NCI-H1694 (cell line): ENCODE results near the gene ASXL1.
"Not testable (repeated sequence)": the region's sequence is repeated elsewhere in the genome, so short reads cannot be mapped to it uniquely, and the experiment has no call there.

Experiments
- DNase-seq: peaks from one replicate; lab custom pipeline; 2025; lab: John Stamatoyannopoulos, UW

Gene ASXL1

GRCh38 chr20:32465901-32466675 is 108.0 kb downstream of the ASXL1 start:
- DNase-seq = not testable (repeated sequence)

DNA sequence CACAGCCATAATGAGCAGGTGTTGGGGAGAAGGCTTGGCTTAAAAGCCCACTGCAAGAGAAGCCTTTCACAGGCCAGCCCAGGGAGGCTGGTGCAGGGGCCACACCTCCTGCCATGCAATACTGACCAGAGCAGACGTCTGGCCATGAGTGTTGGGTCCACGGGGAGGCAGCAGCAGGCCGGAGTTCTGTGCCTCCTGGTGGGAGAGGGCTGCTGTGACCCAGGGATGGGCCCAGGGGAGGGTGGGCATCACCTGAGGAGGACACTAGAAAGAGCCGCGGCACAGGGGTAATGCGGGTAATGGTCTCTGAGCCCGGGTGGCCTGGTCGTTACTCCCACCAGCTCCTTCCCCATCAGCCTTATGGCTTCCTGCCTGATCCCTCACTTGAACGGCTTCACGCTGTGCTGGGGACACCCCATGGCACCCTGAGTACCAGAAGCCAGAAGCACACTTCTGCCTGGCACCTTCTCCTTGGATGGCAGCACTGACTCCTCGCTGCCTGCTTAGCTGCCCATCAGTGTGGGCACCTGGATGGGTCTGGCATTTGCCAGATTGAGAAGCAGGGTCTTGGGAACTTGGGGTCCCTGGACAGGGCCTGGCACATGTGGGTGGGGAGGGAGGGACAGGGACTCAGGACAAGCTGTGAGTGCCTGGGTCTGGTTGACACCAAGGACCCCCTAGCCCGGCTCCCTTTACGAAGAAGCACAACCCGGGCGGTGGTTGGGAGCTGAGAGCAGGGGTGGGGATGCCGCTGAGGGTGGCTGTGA is 108.8 kb downstream of the ASXL1 start:
- no peak for DNase-seq

GRCh38 chr20:32467506-32468312 is 109.6 kb downstream of the ASXL1 start:
- DNase-seq = no peak

DNA sequence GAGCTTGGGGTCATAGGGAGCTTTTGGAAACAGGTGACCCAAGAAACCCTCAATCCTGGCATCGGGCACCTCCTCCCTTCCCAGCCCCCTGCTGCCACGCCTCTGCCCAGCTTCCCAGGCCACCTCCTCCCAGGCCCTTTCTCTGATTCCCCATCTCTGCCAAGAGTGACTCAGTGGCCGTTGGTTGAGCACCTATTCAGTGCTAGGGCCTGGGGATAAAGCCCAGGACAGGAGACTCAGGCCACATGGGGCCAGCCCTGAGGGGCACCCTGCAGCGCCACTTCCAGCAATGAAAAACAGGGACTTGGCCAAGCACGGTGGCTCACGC is 110.1 kb downstream of the ASXL1 start:
- no peak for DNase-seq

DNA sequence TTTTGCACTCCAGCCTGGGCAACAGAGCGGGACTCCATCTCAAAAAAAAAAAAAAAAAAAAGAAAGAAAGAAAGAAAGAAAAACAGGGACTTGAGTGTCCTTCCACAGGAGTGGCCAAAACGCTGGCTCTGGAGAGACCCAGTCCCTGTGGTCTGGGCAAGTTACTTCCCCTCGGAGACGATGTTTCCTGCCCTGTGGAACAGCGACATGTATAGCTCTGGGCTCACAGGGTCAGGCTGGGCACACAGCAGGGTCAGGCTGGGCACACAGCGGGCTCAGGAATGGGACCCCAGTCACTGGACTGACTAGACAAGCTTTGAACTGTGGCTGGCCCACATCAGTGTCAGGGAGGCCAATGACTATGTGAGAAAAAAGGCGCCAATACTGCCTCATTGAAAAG is 110.7 kb downstream of the ASXL1 start:
- DNase-seq = no peak

- DNase-seq = no peak
Measured at GRCh38 chr20:32470025-32470861, 112.1 kb downstream of the ASXL1 start.

GRCh38 chr20:32470940-32471339 is 112.8 kb downstream of the ASXL1 start:
- no peak for DNase-seq

- no peak for DNase-seq
Measured at GRCh38 chr20:32472581-32473207, 114.6 kb downstream of the ASXL1 start.

GRCh38 chr20:32473231-32474008 is 115.3 kb downstream of the ASXL1 start:
- DNase-seq = no peak

- DNase-seq = no peak
Measured at GRCh38 chr20:32474009-32474716, 116.0 kb downstream of the ASXL1 start.

GRCh38 chr20:32474717-32474966 is 116.5 kb downstream of the ASXL1 start:
- no peak for DNase-seq

GRCh38 chr20:32474967-32475811 is 117.1 kb downstream of the ASXL1 start:
- no peak for DNase-seq

- DNase-seq = no peak
Measured at GRCh38 chr20:32476684-32477593, 118.8 kb downstream of the ASXL1 start.

DNA sequence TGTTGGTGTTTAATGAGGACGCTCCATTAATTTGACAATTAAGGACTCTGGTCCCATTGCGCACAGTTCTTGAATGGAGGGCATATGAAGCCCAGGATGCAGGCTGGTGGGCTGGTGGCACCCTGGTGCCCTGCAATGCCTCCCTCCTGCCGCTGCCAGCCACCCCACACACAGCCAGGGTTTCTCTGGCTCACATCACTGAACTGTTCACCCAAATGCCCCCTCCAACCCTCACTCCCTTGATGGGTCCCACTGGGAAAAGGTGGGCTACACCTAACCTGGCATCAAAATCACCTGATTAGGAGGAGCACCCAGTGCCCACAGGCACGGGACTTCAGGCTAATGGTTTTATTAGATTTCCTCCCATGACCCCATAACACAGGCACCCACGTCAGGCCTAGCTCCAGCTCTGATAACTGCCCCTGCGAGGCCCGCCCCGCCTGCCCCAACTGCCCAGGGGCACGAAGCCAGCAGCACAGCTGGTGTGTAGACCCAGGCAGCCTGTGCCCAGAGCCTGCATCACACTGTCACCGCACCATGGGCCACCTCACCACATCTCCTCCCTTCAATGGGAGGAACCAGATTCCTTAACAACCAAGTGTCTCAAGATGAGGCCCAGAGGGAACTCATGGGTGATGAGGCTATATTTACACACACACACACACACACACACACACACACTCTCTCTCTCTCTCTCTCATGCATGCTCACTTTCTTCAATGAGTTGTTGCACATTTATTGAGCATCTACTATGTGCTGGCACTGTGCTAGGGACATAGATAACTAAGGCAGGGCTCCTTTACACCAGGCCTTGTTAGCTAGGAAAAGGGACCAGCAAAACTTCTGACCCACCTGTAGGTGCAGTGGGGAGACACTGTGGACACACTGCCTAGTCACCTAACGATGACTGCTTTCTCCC is 119.7 kb downstream of the ASXL1 start:
- DNase-seq = no peak

GRCh38 chr20:32478576-32478975 is 120.4 kb downstream of the ASXL1 start:
- no peak for DNase-seq

GRCh38 chr20:32479012-32479411 is 120.9 kb downstream of the ASXL1 start:
- no peak for DNase-seq

- DNase-seq = no peak
Measured at GRCh38 chr20:32479697-32480171, 121.6 kb downstream of the ASXL1 start.
